Panc1 (cell line): ENCODE results near the gene MEI4. TPM values are rescaled to one million over a fixed set of nuclear protein-coding genes. Genes with fewer than 3 reads are reported as not detected.

Experiments
- ATAC-seq: fragments of 200-7000 bp; cut with Tn5 transposase; 2 replicates; pipeline ENCODE4 v1.9.1; 2020; ENCODE audit warnings: mild to moderate bottlenecking, moderate library complexity
- BruUV-seq: library from RNA; stranded (reverse); fragments of 400-500 nt; replicated peaks from 2 replicates; lab custom pipeline; 2021; lab: Mats Ljungman, UMichigan
- CTCF ChIA-PET: fragments of 300-600 bp; sonication (Branson Sonifier 250); formaldehyde crosslinking; loops from one replicate; lab custom pipeline; 2022; ENCODE audit warnings: antibody characterized with exemption; lab: Charles Lee
- POLR2A ChIA-PET: fragments of 300-600 bp; sonication (Branson Sonifier 250); formaldehyde crosslinking; loops from one replicate; lab custom pipeline; 2022; ENCODE audit warnings: antibody characterized with exemption; lab: Charles Lee
- DNase-seq: peaks from one replicate; pipeline ENCODE4 v3.0.0-alpha.2; 2010; ENCODE audit warnings: low read depth, low spot score
- H3K27ac ChIP-seq: 2 replicates; pipeline ENCODE4 v1.5.1; 2011; ENCODE audit warnings: mild to moderate bottlenecking, low read length, inconsistent platforms
- H3K27me3 ChIP-seq: fragments of 200-500 bp; sonication (Bioruptor generic); 2 replicates; pipeline ENCODE4 v1.6.0; 2014; ENCODE audit warnings: low read length, inconsistent platforms; ENCODE audit not compliant: control insufficient read depth, insufficient read depth
- H3K36me3 ChIP-seq: fragments of 200-500 bp; sonication (Bioruptor generic); 2 replicates; pipeline ENCODE4 v1.5.1; 2014; ENCODE audit warnings: inconsistent platforms, mild to moderate bottlenecking, low read length, moderate library complexity; ENCODE audit not compliant: control insufficient read depth, insufficient read depth
- H3K4me1 ChIP-seq: 2 replicates; pipeline ENCODE4 v1.5.1; 2011; ENCODE audit warnings: inconsistent platforms, mild to moderate bottlenecking, low read length, moderate library complexity; ENCODE audit not compliant: control insufficient read depth, insufficient read depth
- H3K4me3 ChIP-seq, 2 experiments: 2 replicates each; pipeline ENCODE4 v1.5.1; 2011 to 2012; ENCODE audit warnings: low read depth in 2 of 2, low read length in 2 of 2, mild to moderate bottlenecking in 2 of 2, inconsistent platforms in 1 of 2, moderate library complexity in 1 of 2
- H3K9me3 ChIP-seq: fragments of 200-500 bp; sonication (Bioruptor generic); 2 replicates; pipeline ENCODE4 v1.5.1; 2014; ENCODE audit warnings: low read depth, mild to moderate bottlenecking, inconsistent platforms, low read length, moderate library complexity; ENCODE audit not compliant: control insufficient read depth, insufficient read depth
- CTCF ChIP-seq: fragments of 450-650 bp; IDR thresholded peaks from 2 replicates; pipeline ENCODE4 v1.5.1; 2017; ENCODE audit warnings: mild to moderate bottlenecking
- POLR2AphosphoS5 ChIP-seq: IDR thresholded peaks from 2 replicates; pipeline ENCODE4 v1.6.1; 2012; ENCODE audit warnings: mild to moderate bottlenecking, low read depth, low read length, moderate library complexity
- SIN3A ChIP-seq: IDR thresholded peaks from 2 replicates; pipeline ENCODE4 v1.6.1; 2012; ENCODE audit warnings: low read depth, mild to moderate bottlenecking, low read length, moderate library complexity, borderline replicate concordance; ENCODE audit not compliant: insufficient read depth
- TCF7L2 ChIP-seq: IDR thresholded peaks from 2 replicates; pipeline ENCODE4 v1.6.1; 2011; ENCODE audit warnings: mild to moderate bottlenecking, low read depth, low read length, inconsistent platforms
- in situ Hi-C: cut with HindIII; loops from 2 replicates; pipeline ENCODE4 v1.10.0; 2016; ENCODE audit warnings: low sequenced_read_pairs, low pct_unique_long_range_greater_than_20kb
- intact Hi-C: fragments of 100-400 bp; cut with micrococcal nuclease; formaldehyde crosslinking; loops from one replicate; pipeline ENCODE4 v1.10.0; 2022; ENCODE audit not compliant: unreplicated experiment
- total RNA-seq: library from RNA; stranded (reverse); gene quantifications from one replicate; pipeline ENCODE4 v1.2.1, GENCODE V29; 2021; ENCODE audit not compliant: unreplicated experiment
- TF ChIP-seq, protein P1 (sequence below), 2 experiments: IDR thresholded peaks; 2 replicates each; pipeline ENCODE4 v1.6.1; 2011 to 2012; ENCODE audit warnings: low read depth in 2 of 2, control low read depth in 1 of 2, low read length in 1 of 2, mild to moderate bottlenecking in 1 of 2, moderate library complexity in 1 of 2; ENCODE audit not compliant: insufficient read depth in 1 of 2

The MEI4 gene
- total RNA-seq, 1 experiment from 2014 or later = 0.05 TPM

DNA sequence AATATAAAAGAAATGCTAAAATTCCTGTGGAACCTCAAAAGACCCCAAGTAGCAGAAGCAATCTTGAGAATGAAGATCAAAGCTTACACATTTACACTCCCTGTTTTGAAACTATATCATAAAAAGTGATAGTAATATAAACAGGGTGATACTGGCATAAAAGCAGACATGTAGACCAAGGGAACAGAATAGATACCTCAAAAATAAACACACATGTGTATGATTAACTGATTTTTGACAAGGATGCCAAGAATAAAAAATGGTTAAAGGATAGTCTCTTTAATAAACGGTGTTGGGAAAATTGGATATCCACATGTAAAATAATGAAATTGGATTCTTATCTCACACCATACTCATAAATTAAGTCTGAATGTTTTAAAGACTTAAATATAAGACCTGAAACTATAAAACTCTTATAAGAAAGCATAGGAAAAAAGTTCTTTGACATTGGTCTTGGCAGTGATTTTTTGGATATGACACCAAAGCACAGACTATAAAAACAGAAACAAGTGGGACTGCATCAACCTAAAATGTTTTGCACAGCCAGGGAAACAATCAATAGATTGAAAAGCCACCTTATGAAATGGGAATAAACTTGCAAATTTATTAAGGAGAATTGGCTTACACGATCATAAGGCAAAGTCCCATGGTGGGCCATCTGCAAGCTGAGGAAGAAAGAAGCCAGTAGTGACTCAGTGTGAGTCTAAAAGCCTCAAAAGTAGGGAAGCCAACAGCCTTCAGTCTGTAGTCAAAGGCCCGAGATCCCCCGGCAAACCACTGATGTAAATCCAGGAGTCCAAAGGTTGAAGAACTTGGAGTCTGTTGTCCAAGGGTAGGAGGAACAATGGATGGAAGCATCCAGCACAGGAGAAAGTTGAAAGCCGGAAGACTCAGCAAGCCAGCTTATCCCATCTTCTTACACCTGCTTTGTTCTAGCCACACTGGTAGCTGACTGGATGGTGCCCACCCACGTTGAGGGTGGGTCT, 144.3 kb downstream of the MEI4 start:
- DNase-seq (no peak), ATAC-seq (no peak)
- intact Hi-C loops = no loop called here
- in situ Hi-C loops = no loop called here
- ChIA-PET CTCF (no interaction called here), POLR2A (no interaction called here)
- TF ChIP-seq POLR2AphosphoS5 (no peak), CTCF (no peak), SIN3A (no peak), TCF7L2 (no peak)
- TF ChIP-seq, protein P1, sequence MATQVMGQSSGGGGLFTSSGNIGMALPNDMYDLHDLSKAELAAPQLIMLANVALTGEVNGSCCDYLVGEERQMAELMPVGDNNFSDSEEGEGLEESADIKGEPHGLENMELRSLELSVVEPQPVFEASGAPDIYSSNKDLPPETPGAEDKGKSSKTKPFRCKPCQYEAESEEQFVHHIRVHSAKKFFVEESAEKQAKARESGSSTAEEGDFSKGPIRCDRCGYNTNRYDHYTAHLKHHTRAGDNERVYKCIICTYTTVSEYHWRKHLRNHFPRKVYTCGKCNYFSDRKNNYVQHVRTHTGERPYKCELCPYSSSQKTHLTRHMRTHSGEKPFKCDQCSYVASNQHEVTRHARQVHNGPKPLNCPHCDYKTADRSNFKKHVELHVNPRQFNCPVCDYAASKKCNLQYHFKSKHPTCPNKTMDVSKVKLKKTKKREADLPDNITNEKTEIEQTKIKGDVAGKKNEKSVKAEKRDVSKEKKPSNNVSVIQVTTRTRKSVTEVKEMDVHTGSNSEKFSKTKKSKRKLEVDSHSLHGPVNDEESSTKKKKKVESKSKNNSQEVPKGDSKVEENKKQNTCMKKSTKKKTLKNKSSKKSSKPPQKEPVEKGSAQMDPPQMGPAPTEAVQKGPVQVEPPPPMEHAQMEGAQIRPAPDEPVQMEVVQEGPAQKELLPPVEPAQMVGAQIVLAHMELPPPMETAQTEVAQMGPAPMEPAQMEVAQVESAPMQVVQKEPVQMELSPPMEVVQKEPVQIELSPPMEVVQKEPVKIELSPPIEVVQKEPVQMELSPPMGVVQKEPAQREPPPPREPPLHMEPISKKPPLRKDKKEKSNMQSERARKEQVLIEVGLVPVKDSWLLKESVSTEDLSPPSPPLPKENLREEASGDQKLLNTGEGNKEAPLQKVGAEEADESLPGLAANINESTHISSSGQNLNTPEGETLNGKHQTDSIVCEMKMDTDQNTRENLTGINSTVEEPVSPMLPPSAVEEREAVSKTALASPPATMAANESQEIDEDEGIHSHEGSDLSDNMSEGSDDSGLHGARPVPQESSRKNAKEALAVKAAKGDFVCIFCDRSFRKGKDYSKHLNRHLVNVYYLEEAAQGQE (IDR thresholded peaks at IDR 0.05; ENCODE audit: insufficient read depth in 1 of 2, low read depth in 2 of 2, low read length in 1 of 2) = no peak
- no TSS peak for BruUV-seq
- no peaks in the 10 kb centered on the region for H3K9me3 ChIP-seq
- no peaks in the 10 kb centered on the region for H3K27me3 ChIP-seq
- no peaks in the 10 kb centered on the region for H3K36me3 ChIP-seq
- no peaks in the 10 kb centered on the region for H3K4me1 ChIP-seq
- no peak overlapping the region for H3K27ac ChIP-seq
- H3K4me3 ChIP-seq = no peak overlapping the region

- CTCF ChIA-PET = no interaction called here
- BruUV-seq = no TSS peak
- TF ChIP-seq, protein P1 (IDR thresholded peaks at IDR 0.05; ENCODE audit: insufficient read depth in 1 of 2, low read depth in 2 of 2, low read length in 1 of 2) = no peak
- no peaks in the 10 kb centered on the region for H3K9me3 ChIP-seq
- H3K4me3 ChIP-seq = no peak overlapping the region
- no peaks in the 10 kb centered on the region for H3K4me1 ChIP-seq
- in situ Hi-C loops = no loop called here
- H3K27ac ChIP-seq = no peak overlapping the region
- POLR2A ChIA-PET = no interaction called here
- H3K27me3 ChIP-seq = no peaks in the 10 kb centered on the region
- no peak for DNase-seq
- H3K36me3 ChIP-seq = no peaks in the 10 kb centered on the region
- intact Hi-C loops = no loop called here
- no peak for ATAC-seq
Observed at GRCh38 chr6:77812304-77812703, 159.5 kb downstream of the MEI4 start.
